Thymus (tissue), 11 donors: ENCODE data around the gene PICALM. TPM values are rescaled to one million over a fixed set of nuclear protein-coding genes. Genes with fewer than 3 reads are reported as not detected.
"Not testable (repeated sequence)": the region's sequence is repeated elsewhere in the genome, so short reads cannot be mapped to it uniquely, and the experiment has no call there.

Experiments
- DNase-seq, 9 donors: peaks; one replicate each; pipeline ENCODE4 v3.0.0-alpha.2; 2013; ENCODE audit warnings: low spot score in 9 of 9, low read depth in 6 of 9, missing footprints in 1 of 9
- H3K27ac ChIP-seq, 2 donors: one replicate each; pipeline ENCODE4 v1.5.1; 2013; ENCODE audit warnings: control low read depth in 1 of 2, low read depth in 1 of 2, low read length in 1 of 2, mild to moderate bottlenecking in 1 of 2, moderate library complexity in 1 of 2
- H3K27me3 ChIP-seq, 2 donors: one replicate each; pipeline ENCODE4 v1.5.1; 2013; ENCODE audit warnings: low read length in 1 of 2; ENCODE audit not compliant: control insufficient read depth in 2 of 2, insufficient read depth in 1 of 2
- H3K36me3 ChIP-seq, 2 donors: one replicate each; pipeline ENCODE4 v1.5.1; 2013; ENCODE audit warnings: low read length in 1 of 2, mild to moderate bottlenecking in 1 of 2, moderate library complexity in 1 of 2; ENCODE audit not compliant: control insufficient read depth in 2 of 2, insufficient read depth in 2 of 2
- H3K4me1 ChIP-seq, 2 donors: one replicate each; pipeline ENCODE4 v1.5.1; 2013; ENCODE audit warnings: low read length in 2 of 2; ENCODE audit not compliant: control insufficient read depth in 2 of 2, insufficient read depth in 2 of 2
- H3K4me3 ChIP-seq, 2 donors: one replicate each; pipeline ENCODE4 v1.5.1; 2013; ENCODE audit warnings: low read length in 2 of 2, control low read depth in 1 of 2, mild to moderate bottlenecking in 1 of 2
- H3K9me3 ChIP-seq, 2 donors: one replicate each; pipeline ENCODE4 v1.5.1; 2013; ENCODE audit warnings: low read length in 1 of 2, mild to moderate bottlenecking in 1 of 2; ENCODE audit not compliant: control insufficient read depth in 2 of 2, insufficient read depth in 1 of 2
- WGBS: extraction: QIAGEN DNeasy Blood & Tissue Kit; methylation state at CpG from one replicate; pipeline ENCODE4 v1.1.7; 2013; 5-methylcytosine and 5-hydroxymethylcytosine counted together
- polyA plus RNA-seq: library from polyadenylated mRNA; stranded (reverse); fragments of 200-250 nt; gene quantifications from one replicate; pipeline ENCODE4 v1.2.3, GENCODE V29; 2013
- total RNA-seq: library from RNA; stranded (reverse); fragments of 120-200 nt; gene quantifications from one replicate; pipeline ENCODE4 v1.2.4, GENCODE V29; 2013
- donor health status: healthy.

Gene PICALM
- total and polyA plus RNA-seq, 2 donors = 93.1 to 111 TPM

DNA sequence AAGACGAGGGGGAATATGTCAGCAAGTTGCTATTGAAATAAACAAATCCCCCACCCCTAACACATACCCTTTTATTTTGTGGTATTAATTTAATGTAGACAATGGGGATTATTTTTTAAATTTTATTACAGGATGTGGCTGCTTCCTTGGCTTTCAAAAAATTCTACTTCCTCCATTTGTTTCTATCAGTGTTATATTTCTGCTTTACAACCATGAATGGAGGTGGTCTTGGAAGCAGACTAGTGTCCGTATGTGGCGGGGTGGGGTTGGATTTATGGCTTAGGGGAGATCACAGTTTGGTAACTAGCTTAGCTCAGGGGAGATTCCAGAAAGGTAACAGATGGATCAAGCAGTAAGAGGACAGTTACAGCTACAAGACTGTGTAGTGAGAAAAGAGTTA, 39.3 kb upstream of the PICALM start:
- no peak overlapping the region for H3K27ac ChIP-seq
- no peaks in the 10 kb centered on the region for H3K36me3 ChIP-seq
- H3K4me1 ChIP-seq = no peaks in the 10 kb centered on the region
- 60% methylated on average over 3 of the region's 3 CpGs for WGBS
- H3K9me3 ChIP-seq = no peaks in the 10 kb centered on the region
- no peaks in the 10 kb centered on the region for H3K27me3 ChIP-seq
- H3K4me3 ChIP-seq = no peak overlapping the region
- DNase-seq = no peak

DNA sequence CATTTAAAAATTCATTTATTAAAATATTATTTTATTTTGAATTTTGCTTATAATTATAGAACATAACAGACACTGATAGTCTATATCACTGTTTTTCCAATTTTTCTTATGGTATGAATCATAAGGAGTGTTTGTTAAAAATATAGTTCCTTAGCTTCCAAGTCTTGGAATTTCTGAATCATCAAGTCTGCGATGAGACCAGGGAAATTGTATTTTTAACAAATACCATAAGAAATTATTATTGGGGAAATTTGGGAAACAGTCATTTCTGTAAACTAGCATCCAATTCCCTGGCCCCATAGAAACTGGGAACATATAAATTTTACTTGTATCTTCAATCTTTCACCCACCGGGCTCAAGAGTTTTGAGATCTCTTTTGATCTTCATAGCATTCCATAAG, 38.0 kb upstream of the PICALM start:
- DNase-seq = no peak
- H3K36me3 ChIP-seq = no peaks in the 10 kb centered on the region
- WGBS = 98% methylated on average over 2 of the region's 2 CpGs
- no peaks in the 10 kb centered on the region for H3K27me3 ChIP-seq
- no peaks in the 10 kb centered on the region for H3K4me1 ChIP-seq
- no peak overlapping the region for H3K27ac ChIP-seq
- no peaks in the 10 kb centered on the region for H3K9me3 ChIP-seq
- H3K4me3 ChIP-seq = no peak overlapping the region

DNA sequence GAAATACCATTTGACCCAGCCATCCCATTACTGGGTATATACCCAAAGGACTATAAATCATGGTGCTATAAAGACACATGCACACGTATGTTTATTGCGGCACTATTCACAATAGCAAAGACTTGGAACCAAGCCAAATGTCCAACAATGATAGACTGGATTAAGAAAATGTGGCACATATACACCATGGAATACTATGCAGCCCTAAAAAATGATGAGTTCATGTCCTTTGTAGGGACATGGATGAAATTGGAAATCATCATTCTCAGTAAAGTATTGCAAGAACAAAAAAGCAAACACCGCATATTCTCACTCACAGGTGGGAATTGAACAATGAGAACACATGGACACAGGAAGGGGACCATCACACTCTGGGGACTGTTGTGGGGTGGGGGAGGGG, 37.1 kb upstream of the PICALM start:
- not testable (repeated sequence) for H3K9me3 ChIP-seq, DNase-seq, H3K27ac ChIP-seq, H3K36me3 ChIP-seq, H3K27me3 ChIP-seq, H3K4me1 ChIP-seq, H3K4me3 ChIP-seq
- WGBS = 98% methylated on average over 3 of the region's 3 CpGs

DNA sequence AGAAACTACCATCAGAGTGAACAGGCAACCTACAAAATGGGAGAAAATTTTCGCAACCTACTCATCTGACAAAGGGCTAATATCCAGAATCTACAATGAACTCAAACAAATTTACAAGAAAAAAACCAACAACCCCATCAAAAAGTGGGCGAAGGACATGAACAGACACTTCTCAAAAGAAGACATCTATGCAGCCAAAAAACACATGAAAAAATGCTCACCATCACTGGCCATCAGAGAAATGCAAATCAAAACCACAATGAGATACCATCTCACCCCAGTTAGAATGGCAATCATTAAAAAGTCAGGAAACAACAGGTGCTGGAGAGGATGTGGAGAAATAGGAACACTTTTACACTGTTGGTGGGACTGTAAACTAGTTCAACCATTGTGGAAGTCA, 36.7 kb upstream of the PICALM start:
- not testable (repeated sequence) for H3K27ac ChIP-seq, H3K36me3 ChIP-seq, H3K4me3 ChIP-seq, DNase-seq, H3K4me1 ChIP-seq, H3K9me3 ChIP-seq, H3K27me3 ChIP-seq
- 100% methylated on average over 1 of the region's 2 CpGs for WGBS

DNA sequence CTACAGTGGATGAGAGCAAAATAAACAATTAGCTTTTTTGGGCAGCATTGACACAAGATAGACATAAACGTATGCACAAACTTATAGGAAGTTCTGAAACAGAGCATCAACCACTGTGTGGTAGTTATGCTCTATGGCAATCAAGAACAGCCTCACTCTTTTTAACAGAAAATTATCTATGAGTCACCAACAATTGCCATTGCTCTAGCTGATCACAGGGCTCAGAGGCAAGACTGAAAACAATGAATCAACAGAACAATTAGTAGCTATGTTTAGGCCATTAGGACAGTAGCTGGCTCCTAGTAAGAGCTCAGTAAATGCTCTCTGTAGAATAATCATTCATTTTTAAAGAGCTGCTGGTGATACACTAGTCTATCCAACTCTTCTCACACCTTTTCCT, 34.9 kb upstream of the PICALM start:
- no peaks in the 10 kb centered on the region for H3K9me3 ChIP-seq
- no peak for DNase-seq
- H3K27me3 ChIP-seq = no peaks in the 10 kb centered on the region
- 96% methylated on average over 1 of the region's 1 CpG for WGBS
- no peaks in the 10 kb centered on the region for H3K36me3 ChIP-seq
- no peak overlapping the region for H3K4me3 ChIP-seq
- no peaks in the 10 kb centered on the region for H3K4me1 ChIP-seq
- H3K27ac ChIP-seq = no peak overlapping the region

DNA sequence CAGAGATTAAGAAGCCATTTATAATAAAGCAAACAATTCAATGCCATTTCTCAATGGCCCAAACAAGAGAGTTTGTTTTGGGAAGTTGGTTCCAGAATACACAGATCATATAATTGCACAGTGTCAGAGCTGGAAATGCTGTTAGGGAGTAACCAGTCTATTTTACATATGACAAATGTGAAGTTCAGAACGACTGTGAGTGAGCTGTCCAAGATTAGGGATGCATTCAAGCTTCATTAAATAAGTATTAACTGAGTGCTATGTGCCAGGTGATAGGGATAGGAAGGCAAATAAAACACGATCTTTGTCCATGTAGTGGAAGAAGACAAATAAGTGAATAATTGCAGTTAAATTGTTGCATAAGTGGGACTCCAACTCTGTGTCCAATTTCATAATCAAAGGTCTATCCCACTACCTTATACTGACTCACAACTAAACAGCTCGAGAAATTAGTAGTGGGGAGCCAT, 33.1 kb upstream of the PICALM start:
- 88% methylated on average over 3 of the region's 3 CpGs for WGBS
- Histone ChIP-seq H3K27me3 (no peaks in the 10 kb centered on the region), H3K9me3 (no peaks in the 10 kb centered on the region)

DNA sequence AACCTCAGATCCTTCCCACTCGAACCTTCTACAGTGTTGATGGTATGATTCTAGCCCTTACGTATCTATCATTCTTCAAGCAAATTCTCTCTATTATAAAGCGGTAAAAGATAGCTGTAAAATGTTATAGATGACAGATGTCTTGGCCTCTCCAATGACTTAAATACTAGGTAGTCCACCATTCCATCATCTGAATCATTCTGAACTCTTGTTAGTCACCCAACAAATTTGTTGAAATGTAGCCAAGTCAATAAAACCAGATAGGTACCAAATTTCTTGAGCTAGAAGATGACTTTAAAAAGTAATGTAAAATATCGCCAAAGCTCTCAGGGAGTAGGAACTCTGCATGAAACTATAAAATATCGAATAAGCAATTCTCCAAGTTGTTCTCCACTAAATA, 32.6 kb upstream of the PICALM start:
- DNase-seq = no peak

More for the DNA sequence above, 33.1 kb upstream of the PICALM start:
- no peaks in the 10 kb centered on the region for H3K4me1 ChIP-seq
- H3K27ac ChIP-seq = no peak overlapping the region
- H3K4me3 ChIP-seq = no peak overlapping the region
- no peaks in the 10 kb centered on the region for H3K36me3 ChIP-seq
- DNase-seq = no peak

DNA sequence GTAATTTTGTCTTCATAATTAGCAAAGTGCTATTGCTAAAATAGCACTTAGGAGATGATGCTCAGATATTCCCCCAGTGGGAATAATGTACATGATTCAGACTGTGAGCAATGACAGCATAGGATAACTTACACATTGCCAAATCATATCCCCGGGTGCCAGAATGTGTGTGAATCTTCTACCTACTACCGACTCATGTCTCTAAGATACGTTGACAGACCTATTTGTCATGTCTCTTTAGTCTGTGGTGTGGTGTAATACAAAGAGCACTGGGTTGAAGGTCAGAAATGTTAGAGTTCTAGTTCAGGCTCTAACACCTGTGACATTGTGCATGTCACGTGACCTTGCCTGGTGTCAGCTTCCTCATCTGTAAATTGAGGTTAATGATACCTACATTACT, 31.0 kb upstream of the PICALM start:
- Histone ChIP-seq H3K4me1 (no peaks in the 10 kb centered on the region), H3K27me3 (no peaks in the 10 kb centered on the region), H3K4me3 (no peak overlapping the region), H3K9me3 (no peaks in the 10 kb centered on the region), H3K36me3 (no peaks in the 10 kb centered on the region), H3K27ac (no peak overlapping the region)
- DNase-seq = no peak
- WGBS = 93% methylated on average over 4 of the region's 4 CpGs

More for the DNA sequence above, 32.6 kb upstream of the PICALM start:
- Histone ChIP-seq H3K9me3 (no peaks in the 10 kb centered on the region), H3K27ac (no peak overlapping the region), H3K4me3 (no peak overlapping the region), H3K4me1 (no peaks in the 10 kb centered on the region), H3K27me3 (no peaks in the 10 kb centered on the region), H3K36me3 (no peaks in the 10 kb centered on the region)
- 98% methylated on average over 5 of the region's 5 CpGs for WGBS

DNA sequence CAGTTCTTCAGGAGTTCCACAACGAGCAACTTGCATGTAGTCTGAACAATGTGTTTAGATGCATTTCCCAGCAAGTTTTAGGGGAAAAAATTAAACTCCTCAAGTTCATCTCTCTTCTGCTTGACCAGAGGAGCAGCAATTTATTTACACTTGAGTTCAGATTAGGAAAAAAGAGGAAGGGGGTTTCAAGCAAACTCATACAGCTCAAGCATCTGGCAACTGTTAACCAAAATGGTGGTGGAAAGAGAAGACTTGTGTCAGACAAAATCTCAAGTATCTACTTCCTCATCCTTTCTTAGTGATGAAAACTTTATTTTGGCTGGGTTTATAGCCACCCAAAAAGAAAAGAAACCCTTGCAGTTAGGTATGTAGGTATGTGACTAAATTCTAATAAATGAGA, 29.1 kb upstream of the PICALM start:
- no peaks in the 10 kb centered on the region for H3K4me1 ChIP-seq
- H3K36me3 ChIP-seq = no peaks in the 10 kb centered on the region
- 94% methylated on average over 1 of the region's 1 CpG for WGBS
- no peak overlapping the region for H3K4me3 ChIP-seq
- DNase-seq = no peak
- H3K9me3 ChIP-seq = no peaks in the 10 kb centered on the region
- H3K27me3 ChIP-seq = no peaks in the 10 kb centered on the region
- no peak overlapping the region for H3K27ac ChIP-seq

DNA sequence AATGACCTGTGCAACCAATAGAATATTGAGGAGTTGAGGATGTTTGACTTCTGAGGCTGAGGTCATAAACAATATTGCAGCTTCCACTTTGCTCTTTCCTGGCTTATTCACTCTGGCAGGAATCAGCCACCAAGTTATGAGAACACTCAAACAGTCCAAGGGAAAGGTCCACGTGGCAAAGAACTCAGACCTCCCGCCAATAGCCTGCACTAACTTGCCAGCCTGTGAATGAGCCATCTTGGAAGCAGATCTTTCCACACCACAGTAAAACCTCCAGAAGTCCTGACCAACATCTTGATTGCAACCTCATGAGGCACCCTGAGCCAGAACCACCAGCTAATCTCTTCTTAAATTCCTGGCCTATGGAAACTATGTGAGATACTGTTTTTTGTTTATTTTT, 22.7 kb upstream of the PICALM start:
- no peak overlapping the region for H3K27ac ChIP-seq

More for the DNA sequence above, 22.7 kb upstream of the PICALM start:
- H3K9me3 ChIP-seq = no peaks in the 10 kb centered on the region
- no peaks in the 10 kb centered on the region for H3K4me1 ChIP-seq
- no peaks in the 10 kb centered on the region for H3K36me3 ChIP-seq
- no peak for DNase-seq
- H3K27me3 ChIP-seq = no peaks in the 10 kb centered on the region
- H3K4me3 ChIP-seq = no peak overlapping the region
- 95% methylated on average over 2 of the region's 2 CpGs for WGBS
